HG03575 (cell line): ENCODE results near the gene NOL6.
A peak's percentile ranks its signal among the peaks of the same experiment; 100 is the strongest.
"Not testable (repeated sequence)": the region's sequence is repeated elsewhere in the genome, so short reads cannot be mapped to it uniquely, and the experiment has no call there.

Source experiments
- ATAC-seq: cut with Tn5 transposase; IDR thresholded peaks from one replicate; pipeline ENCODE4 v1.9.1; 2021; ENCODE audit not compliant: unreplicated experiment, insufficient number of reproducible peaks, low FRiP score; ENCODE audit errors: extremely low read depth

The NOL6 gene

DNA sequence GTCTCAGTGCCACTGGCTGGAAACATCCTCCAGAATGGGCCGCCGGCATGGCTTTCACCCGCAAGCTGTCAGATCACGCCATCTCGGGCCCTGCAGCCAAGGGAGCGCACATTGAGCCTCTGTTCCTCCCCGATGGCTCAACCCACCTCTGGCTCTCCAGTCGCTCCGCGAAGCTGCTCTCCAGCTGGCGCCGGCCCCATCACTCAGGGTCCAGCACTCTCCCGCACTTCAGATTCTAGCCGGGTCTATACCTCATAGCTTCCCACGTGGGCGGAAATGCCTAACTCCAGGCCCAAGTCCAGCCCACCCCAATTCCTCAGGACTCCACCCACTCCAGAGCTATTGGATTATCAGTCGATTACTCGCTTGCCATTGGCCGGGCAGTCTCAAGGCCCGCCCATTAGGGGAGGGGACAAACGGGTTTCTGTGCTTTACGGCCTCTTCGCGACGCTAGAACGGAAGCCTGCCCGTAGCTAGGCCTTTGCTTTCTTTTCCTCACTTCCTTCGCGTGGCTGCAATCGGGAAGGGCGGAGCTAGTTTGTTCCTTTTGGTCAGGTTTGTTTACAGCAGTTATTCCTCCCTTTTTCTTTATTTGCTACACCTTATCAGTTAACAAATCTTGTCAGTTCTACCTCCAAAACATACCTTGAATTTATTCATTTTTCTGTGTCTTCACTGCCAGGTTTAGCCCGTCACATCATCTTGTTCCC is at the start of gene NOL6:
Gene NOL6, minus strand, starts transcription at position 282 of the 710 bp plus-strand sequence. Its CDS starts 82 bp downstream, at position 200.
- ATAC-seq, result peak; percentile 87

DNA sequence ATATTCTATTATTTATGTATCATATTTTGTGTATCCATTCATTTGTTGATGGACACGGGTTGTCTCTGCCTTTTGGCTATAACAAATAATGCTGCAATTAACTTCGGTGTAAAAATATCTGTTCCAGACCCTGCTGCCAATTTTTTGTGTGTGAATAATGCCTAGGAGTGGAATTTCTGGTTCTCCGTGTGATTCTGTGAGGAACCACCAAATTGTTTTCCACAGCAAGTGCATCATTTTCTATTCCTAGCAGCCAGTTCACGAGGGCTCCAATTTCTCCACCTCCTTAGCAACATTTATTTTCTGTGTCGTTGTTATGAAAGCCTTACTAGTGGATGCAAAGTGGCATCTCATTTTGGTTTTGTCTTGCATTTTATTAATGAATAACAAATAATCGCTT is 48.1 kb upstream of the NOL6 start:
- ATAC-seq, result not testable (repeated sequence)

DNA sequence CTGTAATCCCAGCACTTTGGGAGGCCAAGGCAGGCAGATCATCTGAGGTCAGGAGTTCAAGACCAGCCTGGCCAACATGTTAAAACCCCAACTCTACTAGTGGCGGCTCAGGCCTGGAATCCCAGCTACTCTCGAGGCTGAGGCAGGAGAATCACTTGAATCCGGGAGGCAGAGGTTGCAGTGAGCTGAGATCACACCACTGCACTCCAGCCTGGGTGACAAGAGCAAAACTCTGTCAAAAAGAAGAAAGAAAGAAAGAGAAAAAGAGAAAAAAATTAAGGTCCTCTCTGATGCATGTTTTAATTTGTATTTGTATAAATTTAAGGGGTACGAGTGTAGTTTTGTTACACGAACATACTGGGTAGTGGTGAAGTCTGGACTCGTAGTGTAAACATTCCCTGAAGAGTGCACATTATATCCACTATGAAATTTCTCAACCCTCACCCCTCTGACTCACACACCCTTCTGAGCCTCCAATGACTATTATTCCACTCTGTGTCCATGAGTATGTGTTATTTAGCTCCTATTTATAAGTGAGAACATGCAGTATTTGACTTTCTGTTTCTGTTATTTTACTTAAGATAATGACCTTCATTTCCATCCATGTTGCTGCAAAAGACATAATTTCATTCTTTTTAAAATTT is 44.3 kb upstream of the NOL6 start:
- not testable (repeated sequence) for ATAC-seq

DNA sequence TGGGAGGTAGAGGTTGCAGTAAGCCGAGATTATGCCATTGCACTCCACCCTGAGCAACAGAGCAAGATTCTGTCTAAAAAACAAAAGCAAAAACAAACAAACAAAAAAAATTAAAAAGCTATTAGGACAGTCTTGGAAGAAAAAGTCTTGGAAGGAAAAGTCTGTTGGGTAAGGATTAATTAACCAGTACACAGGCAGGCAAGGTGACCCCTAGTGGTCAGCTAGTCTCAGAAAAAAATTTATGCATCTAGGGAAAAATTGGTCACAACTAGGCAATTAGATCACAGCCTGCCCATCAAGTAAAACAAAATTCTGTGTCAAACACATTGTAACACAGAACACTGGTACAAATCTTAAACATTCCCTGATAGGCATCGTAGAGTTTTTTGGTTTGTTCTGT is 43.6 kb upstream of the NOL6 start:
- ATAC-seq, result no peak

GRCh38 chr9:33516397-33516796 is 42.7 kb upstream of the NOL6 start:
- not testable (repeated sequence) for ATAC-seq

- not testable (repeated sequence) for ATAC-seq
Measured at GRCh38 chr9:33515342-33515995, 41.7 kb upstream of the NOL6 start.

DNA sequence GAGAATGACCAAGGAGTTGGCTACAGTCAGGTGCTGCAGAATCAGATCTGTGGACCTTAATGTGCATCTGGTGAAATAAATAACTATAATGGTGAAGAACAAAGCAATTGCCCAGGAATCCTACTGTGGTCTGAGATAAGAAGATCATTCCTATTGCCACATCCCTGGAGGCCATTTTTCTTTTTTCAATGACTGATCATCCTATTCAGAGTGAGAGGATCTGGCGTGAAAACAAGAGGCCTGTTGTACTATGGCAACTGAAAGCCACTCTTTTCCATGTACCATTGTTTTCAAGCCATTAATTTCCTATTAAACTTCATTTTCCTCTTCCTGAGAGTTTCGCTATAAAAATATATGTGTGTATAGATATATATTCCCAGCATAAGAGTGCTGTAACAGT is 38.8 kb upstream of the NOL6 start:
- ATAC-seq, result not testable (repeated sequence)

DNA sequence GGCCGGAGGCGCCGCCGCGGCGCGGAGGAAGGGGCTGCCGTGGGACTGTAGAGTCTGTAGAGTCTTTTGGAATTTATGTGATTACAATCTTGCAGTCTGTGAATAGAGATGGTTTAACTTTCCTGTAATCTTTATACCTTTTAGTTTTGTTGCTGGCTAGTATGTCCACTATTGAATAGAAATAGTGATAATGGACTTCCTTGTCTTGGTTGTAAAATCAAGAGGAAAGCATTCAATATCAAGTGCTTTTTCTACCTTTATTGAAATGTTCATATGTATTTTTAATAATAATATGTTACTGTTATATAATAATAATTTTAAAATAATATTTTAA is 37.4 kb upstream of the NOL6 start:
- ATAC-seq, result not testable (repeated sequence)

DNA sequence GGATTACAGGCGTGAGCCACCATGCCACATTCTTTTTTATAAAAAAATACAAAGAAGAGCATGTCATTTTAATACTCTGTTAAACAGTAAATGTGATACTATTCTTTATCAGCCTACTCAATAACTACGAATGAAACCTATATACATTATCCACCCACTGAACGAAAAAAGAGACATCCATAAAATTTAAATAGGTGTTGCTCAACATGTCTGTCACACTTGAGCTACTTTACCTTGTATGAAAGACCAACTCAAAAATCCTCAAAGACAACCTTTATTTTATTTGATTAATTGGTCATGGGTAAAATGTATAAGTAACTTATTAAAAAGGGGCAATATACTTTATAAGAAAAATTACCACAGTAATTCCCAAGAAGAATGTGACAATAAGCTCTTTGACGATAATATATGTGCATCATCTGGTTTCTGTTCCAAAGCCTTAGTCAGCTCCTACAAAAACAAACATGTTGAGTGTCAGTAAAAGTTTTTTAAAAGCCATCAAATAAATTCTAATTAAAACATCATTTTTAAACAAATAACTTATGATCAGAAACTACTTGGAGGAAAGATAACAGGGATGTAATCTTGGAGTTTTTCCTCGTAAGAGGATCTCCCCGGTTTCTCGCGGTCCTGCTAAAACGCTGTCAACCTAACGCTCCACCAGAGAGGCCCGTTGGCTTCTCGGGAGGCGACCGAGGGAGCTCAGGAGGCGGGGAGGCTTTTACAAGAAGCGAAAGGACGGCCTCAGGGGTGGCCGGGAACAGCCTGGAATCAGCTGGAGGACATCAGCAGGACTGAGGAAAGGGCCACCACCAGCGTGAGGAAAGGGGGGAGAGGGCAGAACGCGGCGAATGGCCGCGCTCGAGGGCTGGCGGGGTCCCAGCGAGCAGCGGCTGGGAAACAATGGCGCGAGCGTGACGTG is 36.8 kb upstream of the NOL6 start:
- ATAC-seq, result no peak

- ATAC-seq, result no peak
Measured at GRCh38 chr9:33506626-33507370, 33.1 kb upstream of the NOL6 start.

- ATAC-seq, result no peak
Measured at GRCh38 chr9:33498387-33498786, 24.7 kb upstream of the NOL6 start.

- ATAC-seq, result not testable (repeated sequence)
Measured at GRCh38 chr9:33493819-33494218, 20.1 kb upstream of the NOL6 start.

- no peak for ATAC-seq
Measured at GRCh38 chr9:33489066-33489465, 15.3 kb upstream of the NOL6 start.

GRCh38 chr9:33485312-33485711 is 11.6 kb upstream of the NOL6 start:
- ATAC-seq, result not testable (repeated sequence)

GRCh38 chr9:33480976-33481375 is 7.3 kb upstream of the NOL6 start:
- no peak for ATAC-seq

DNA sequence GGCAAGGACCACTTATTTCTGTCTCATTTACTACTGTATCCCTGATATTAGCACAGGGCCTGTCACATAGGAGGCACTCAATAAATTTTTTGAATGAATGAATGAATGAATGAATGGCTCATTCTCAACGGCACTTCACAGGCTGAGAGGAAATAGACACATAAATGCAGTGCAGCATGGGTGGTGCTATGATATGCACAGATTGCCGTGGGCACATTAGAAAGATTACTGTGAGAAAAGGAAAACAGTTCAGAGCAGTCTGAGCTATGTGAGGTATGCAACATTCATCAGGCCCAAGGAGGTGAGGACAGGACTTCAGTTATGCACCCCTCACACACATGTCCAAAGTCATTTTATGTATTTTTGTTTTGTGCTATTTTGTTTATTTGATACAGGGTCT is 6.4 kb upstream of the NOL6 start:
- no peak for ATAC-seq

DNA sequence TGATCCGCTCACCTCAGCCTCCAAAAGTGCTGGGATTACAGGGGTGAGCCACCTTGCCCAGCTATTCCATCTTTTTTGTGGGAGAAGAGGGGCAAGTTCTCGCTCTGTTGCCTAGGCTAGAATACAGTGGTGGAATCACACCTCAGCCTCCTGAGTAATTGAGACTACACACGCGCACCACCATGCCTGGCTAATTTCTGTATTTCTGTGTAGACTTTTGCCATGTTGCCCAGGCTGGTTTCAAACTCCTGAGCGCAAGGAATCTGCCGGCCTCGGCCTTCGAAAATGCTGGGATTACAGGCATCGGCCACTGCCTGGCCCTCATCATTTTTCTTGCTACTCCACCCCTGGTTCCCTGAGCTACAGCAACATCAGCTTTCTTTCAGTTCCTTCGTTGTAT is 2.8 kb upstream of the NOL6 start:
- ATAC-seq, result no peak

DNA sequence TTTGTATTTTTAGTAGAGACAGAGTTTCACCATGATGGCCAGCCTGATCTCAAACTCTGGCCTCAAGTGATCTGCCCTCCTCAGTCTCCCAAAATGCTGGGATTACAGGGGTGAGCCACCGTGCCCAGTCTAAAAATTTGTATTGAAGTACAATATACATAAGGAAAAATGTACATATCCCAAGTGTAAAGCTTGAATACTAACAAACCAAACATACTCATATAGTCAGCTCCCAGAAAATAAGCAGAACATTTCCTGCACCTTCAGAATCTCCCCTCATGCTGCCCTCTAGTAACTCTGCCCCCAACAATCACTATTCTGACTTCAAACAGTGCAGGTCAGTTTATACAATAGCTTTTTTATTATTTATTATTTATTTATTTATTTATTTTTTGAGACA is 1.6 kb upstream of the NOL6 start:
- no peak for ATAC-seq
